HG02852 (cell line): Measurements from ENCODE around the gene HES5.

Experiments
- ATAC-seq: cut with Tn5 transposase; IDR thresholded peaks from one replicate; pipeline ENCODE4 v1.9.1; 2021; ENCODE audit warnings: mild to moderate bottlenecking, moderate library complexity; ENCODE audit not compliant: unreplicated experiment

The HES5 gene

DNA sequence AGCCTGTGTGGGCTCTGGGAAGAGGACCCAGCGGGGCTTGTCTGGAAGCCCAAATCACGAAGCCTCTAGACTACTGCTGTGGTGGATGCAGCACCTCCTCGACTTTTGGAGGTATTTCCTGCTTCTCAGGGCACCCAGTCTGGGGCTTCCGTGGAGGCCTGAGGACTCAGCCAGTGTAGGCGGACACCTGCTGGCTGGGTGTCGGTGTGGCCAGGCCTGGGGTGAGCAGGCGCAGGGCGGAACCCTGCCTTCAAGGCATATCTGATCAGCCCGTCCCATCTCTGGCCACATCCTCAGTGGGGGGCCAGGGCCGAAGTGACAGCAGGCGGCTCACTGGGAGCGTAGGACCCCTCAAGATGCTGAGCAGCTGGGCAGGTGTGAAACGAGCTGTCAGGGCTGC lies 47.0 kb downstream of the HES5 start:
- no peak for ATAC-seq

DNA sequence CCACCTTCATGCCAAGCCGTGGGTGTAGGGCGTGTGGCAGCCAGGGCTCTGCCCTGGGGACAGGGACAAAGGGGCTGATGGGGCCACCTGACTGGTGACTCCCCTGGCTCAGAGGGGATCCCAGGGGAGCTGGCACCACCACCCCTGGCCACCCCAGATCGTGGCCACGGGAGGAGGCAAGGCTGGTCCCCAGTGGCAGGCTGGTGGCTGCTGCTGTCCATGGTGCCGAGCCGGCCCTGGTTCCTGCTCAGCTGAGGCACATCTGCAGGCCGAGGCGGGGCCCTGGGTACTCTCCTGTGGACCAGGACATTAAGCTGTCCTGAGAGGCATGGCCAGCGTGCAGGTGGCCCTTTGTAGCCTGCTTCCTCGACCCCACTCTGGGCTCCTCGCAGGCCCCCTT lies 47.5 kb downstream of the HES5 start:
- ATAC-seq: no peak

DNA sequence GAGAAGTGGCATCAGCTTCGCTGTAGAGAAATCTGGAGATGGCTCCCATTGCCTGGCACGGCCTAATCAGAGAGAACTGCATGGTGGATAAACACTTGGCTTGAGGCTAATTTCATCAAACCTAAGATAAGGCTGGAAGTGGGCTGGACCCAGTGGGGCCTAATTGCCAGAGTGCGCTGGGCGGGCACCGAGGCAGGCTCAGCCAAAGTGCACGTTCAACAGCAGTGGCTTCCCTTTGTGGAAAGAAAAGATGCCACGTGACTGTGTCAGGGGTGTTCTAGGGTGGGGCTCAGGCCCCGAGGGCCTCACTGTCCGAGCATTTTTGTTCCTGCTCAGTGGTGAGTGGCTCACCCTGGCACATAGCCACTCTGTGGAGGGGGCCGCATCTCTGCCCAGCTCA lies 48.2 kb downstream of the HES5 start:
- no peak for ATAC-seq

DNA sequence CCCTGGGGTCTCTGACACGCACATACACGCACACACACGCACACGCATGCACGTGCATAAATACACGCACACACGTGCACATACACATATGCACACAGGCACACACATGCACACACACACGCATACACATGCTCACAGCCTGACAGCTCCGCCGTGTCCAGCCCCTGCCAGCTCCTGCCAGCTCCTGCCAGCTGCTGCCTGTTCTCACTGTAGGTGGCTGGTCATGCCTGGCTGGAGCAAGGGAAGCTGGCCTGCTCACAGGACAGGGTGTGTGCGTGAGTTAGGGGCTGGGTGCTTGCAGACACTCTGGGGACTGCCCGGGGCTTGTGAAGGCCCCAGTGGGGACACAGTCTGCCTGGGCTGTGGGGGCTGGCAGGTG lies 49.1 kb downstream of the HES5 start:
- no peak for ATAC-seq

DNA sequence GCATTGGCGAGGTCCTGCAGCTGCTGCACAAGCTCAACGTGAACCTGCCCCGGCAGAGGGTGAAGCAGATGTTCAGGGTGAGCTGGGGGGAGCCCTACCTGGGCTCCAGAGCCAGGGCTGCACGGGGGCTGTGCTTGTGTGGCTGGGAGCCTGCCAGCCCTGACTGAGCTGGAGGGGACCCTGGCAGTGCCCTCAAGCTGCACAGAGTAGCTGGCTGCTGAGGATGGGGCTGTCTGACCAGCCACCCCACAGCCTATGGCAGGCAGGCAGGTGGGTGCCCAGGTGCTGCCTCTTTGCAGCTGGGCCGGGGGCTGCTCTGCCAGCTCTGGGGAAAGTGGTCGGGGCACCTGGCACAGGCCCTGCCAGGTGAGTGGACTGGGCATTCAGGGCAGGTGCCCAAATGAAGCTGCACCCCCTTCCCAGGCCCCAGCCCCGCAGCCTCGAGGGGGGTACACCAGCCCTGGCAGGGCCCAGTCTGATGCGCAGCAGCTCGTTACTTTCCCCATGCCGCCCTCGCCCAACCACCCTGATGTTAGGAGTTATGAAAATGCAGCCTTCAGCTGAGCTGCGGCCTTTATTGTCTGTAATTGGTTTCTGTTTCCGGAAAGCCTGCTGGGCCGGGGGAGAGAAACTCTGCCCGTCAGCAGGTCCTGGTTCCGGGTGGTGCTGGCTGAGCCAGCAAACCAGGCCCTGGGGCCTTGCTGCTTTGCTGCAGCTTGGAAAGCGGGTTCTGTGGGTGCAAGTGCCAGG lies 49.7 kb downstream of the HES5 start:
- no peak for ATAC-seq

DNA sequence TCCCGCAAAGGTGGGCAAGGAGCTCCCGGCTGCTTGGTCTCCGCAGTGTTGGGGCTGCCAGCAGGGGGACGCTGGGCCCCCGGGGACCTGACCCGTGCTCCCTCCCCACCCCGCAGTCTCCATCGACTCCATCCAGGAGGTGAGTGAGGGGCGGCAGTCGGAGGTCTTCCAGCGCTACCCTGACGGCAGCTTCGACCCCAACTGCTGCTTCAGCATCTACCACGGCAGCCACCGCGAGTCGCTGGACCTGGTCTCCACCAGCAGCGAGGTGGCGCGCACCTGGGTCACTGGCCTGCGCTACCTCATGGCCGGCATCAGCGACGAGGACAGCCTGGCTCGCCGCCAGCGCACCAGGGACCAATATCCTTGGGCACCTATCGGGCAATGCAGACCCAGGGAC lies 50.4 kb downstream of the HES5 start:
- no peak for ATAC-seq

DNA sequence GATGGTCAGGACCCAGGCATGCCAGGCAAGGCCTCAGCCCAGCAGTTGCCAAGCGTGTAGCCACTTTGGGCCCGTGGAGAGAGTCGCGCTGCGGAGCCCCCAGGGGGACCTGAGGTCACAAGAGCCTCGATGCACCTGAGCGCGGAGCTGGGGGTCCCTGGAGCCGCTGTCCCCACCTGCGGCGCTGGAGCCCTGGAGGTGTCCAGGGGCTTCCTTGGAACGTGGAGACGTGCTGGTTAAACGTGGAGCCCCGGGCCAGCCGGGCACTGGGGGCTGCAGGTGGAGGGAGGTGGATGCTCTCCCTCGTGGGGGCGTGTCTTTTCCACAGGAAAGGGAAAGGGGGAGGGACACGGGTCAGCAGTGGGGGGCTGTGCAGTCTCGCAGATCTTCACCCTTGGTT lies 50.9 kb downstream of the HES5 start:
- no peak for ATAC-seq
